ENCODE measurements around the gene RFXAP.

Gene RFXAP

DNA sequence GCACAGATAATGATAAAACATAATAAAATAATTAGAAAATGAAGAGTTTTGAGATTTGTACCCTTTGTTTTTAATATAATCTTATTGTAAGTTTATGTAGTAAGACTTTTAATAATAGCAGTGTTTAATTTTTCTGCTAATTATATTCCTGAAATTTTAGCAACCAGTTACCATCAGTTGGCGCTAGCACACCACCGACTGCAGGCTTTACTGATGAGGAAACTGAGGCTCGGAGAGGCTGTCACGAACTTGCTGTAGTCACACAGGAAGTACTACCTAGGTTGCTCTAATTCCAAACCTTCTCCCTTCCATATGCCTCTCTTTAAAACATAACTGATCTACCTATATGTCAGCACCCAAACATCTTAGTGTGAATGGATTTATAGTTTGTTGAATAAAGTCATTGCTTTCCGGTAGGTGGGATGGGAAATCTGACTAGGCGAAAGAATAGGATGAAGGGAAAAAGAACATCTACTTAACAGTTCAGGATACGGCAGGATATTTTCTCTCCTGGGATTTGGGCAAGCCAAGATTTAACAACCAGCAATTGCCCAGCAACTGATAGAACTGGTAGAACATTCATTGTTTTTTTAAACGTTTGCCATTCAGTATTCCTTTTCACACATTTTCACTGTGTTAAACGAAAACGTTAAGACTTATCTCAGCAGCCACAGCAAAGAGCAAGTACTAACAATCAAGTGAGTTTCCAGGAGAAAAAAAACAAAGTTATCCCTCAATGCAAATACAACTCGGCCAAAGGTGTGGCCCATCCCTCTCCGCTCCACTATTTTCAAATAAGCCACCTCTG, 822 bp upstream of the RFXAP start:
- no peak for DNase-seq (ENCODE audit: low read depth)

DNA sequence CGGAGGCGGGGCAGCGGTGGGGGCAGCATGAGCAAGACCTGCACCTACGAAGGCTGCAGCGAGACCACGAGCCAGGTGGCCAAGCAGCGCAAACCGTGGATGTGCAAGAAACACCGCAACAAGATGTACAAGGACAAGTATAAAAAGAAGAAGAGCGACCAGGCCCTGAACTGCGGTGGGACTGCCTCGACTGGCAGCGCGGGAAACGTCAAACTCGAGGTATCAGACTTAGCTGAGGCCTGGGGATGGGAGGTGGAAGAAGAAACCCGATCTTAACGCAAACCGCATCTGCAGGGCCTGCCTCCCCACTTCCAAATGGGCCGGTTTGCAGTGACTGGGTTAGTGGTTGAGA, 693 bp downstream of the RFXAP start:
- no peak for DNase-seq (ENCODE audit: low read depth)

DNA sequence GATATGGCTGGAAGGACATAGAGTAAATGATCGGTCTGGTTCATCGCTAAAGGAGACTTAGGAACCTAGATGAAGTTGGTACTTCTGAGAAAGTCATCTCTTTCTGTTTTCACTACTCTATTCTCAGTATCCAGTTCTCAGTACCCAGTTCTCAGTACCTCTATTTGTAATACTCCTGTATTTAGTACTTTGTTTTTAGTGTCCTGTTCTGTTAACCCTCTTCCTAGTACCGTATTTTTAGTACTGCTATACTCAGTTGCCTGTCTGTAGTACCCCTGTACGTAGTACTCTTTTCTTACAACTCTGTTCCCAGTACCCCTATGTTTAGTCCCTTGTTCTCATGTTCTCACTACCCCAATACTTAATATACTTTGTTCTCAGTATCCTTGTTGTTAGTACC, 1.2 kb downstream of the RFXAP start:
- no peak for DNase-seq (ENCODE audit: low read depth)

DNA sequence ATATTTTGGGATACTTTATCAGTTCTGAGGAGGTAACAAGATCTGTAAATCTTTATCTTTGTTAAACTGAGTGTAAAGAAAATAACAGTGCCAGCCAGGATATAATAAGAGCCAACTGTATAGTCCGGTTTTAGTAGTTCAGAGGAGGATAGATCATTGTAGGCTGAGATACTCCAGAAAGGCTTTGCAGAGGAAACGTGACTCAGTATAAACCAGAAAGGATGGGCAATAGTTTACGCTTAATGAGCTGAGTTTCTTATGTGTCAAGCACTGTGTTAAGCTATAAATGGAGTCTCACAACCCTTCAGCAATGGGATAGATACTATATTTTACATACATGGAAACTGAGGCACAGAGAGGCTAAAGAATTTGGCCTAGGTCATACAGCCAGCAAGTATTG, 3.8 kb downstream of the RFXAP start:
- DNase-seq (ENCODE audit: low read depth): no peak

DNA sequence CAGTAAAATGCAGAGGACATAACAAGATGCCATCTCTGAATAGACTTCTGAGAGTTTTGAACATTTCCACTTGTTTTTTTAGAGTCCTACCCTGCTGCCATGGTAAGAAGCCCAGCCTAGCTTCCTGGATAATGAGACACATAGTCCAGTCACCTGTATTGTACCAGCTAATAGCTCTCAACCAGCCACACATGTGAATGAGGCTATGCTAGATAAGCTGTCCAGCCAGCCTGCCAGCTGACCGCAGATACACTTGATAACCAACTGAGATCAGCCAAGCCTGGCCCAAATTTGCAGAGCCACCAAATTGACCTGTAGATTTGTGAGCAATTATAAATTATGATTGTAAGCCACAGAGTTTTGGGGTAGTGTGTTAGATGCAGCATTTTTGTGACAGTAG, 10.7 kb downstream of the RFXAP start:
- DNase-seq (ENCODE audit: low read depth): no peak

DNA sequence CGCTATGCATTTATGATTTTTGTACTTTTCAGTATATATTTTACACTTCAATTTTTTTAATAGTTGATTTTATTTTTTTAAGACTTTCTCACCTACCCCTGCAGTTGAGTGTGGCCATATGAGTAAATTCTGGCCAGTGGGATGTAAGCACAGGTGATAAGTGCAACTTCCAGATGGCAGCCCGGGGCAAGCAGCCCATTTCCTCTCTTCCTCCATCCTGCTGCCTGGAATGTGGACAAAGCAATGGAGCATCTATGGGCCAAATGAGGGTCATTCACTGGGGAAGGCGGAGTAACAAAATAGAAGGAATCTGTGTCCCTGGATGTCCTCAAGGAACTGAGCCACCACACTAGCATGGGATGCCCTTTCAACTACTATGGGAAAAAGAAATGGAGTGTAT, 12.3 kb downstream of the RFXAP start:
- no peak for DNase-seq (ENCODE audit: low read depth)

DNA sequence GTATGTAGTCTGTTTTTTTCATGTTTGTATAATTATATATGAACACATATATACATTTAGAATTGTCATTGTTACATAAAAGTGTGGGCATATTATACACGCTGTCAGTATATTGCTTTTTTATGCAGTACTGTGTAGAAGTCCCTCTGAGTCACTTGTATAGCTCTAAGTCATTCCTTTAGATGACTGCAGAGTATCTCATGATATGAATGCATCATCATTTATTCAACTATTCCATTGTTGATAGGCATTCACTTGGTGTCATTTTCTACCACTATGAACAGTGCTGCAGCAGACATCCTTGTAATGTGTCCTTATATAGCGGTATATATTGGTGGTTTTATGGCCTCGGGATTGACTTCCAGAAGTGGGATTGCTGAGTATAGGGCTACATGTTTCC, 15.3 kb downstream of the RFXAP start:
- no peak for DNase-seq (ENCODE audit: low read depth)

DNA sequence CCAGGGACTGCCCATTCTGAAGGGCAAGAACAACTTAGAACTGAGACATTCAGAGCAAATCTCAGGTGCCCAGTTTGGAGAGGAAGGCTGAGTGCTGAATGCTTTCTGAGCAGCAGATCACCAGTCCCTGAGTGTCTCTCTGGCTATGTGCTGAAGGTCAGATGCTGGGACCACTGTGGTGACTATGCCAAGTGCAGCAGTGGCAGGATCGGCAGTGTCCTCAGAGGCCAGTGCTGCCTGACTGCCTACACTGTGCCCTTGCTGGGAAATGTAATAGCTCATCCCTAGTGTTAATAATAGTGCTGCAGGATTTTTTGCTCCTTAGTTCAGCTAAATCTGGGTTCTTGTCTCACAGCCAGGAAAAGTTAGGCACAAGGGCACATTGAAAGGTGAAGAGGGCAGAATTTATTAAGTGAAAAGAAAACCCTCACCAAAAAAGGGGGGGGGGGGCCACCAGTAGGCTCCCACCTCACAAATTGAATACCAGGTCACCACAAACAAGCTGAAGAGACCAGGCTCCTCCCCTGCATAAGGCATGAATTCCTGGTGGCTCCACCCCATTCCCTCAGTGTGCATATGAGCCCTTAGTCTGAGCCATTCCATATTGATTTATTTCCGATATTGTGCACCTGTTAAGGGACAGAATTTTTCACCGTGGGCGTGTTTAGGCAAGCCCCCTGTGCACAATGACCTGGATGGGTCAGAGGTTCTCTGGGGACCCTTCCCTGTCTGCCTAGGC, 18.5 kb downstream of the RFXAP start:
- no peak for DNase-seq (ENCODE audit: low read depth)

DNA sequence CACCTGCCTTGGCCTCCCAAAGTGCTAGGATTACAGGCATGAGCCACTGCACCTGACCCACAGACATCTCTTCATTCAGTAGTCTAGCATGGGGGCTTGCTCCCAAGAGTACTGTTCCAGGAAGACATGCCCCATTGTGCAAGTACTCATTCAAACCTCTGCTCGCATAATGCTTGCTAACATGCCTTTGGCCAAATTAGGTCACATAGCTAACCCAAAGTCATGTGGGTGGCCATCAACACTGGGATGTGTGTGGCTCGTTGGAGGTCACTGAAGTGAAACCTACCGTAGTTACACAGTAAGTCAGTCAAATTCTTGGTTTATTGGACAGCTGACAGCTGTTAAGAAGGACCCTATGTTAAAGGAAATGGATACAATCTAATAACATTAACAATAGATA, 20.3 kb downstream of the RFXAP start:
- no peak for DNase-seq (ENCODE audit: low read depth)

DNA sequence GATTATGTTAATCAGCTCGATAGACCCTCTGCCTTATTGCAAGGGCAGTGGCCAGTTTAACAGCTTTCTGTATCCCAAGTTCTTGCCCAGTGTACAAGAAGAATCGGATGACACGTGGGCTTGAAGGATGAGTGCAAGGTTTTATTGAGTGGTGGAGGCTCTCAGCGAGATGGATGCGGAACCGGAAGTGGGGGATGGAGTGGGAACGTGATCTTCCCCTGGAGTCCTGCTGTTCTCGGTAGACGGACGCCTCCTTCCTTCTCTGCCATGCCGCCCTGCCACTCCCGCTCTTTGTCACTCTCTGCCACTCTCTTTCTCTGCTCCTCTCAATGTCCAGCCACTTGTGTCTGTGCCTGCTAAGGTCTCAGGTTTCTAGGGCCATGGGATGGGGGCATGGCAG, 21.0 kb downstream of the RFXAP start:
- no peak for DNase-seq (ENCODE audit: low read depth)

DNA sequence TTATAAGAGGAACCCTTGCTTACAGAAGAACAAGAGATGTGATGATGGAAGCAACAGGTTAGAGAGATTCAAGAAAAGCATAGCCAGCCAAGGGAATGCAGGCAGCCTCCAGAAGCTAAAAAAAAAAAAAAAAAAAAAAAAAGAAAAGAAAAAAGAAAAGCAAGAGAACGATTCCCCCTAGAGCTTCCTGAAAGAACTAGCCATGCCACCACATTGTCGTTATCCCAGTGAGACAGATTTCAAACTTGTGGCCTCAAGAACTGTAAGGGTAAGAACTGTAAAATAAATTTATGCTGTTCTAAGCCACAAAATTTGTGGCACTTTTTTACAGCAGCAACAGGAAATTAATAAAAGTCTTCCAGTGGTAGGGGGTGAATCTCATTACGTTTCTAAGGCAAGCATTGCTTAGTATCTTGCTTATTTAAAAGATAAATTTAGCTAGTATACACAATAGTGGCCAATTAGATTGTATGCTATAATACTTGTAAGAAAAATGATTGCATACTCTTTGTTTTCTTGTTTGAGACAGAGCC, 21.8 kb downstream of the RFXAP start:
- no peak for DNase-seq (ENCODE audit: low read depth)

DNA sequence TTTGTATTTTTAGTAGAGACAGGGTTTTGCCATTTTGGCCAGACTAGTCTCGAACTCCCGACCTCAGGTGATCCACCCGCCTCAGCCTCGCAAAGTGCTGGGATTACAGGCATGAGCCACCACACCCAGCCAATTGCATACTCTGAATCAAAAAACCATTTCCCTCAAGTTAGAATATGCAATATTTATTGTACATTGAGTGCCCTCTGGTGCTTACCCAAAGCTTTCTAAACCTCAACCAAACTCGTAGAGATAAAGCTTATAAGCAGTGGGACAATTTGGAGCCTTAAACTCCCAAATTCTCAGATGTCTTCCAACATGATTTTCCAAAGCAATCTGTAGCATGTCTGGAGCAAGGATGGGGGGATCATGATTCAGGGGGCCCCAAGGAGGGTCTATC, 22.4 kb downstream of the RFXAP start:
- no peak for DNase-seq (ENCODE audit: low read depth)

DNA sequence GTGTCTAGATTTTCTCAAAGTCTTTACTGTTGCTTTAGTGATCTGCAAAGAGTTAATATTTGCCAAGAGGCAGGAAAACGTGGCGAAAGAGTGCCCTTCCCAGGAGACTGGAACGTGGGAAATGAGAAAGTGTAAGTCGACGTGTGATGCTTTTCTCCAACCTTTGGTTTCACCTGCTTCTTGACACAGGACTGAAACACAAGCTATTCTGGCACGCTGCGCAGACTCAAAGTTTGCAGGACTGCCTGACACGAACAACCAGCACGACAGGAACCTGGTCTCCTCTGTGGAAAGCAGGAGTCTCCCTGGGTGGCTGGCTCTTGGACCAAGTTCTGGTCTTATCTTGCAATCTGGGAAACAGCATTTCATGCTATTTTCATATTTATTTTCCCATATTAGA, 28.6 kb downstream of the RFXAP start:
- no peak for DNase-seq (ENCODE audit: low read depth)

DNA sequence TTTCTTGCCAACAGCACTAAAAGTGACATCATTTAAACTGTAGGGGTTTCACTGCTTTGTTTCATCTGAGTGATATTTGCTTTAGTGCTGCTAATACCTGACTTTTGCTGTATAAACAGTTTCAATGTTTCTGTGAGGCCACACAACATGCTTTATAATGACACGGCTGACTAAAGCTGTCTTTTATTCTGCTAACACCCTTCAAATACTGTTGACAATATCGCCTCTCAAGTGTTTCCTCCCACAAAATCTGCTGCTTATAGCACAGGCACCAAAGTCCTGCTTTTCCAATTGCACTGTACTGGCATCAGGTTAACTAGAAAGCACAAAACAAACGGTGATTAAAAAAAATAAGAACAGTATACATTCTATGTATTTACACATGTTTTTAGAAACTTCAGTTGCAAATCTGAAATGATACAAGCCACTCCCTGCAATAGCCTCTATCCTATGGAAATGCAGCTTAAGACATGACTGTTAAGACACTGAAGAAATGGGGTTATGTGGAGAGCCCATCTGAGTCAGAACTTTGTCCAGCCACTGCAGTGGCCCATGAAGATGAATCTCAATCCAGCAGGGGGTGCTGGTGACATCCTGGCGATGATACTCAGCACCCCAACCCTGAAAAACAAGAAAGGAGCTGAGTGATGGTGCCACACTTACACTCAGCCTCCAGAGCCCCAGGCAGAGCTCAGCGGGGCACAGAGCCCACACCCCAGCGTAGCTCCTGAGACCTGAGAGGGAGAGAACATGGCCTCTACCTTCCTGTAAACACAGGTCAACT, 29.4 kb downstream of the RFXAP start:
- DNase-seq (ENCODE audit: low read depth): no peak

DNA sequence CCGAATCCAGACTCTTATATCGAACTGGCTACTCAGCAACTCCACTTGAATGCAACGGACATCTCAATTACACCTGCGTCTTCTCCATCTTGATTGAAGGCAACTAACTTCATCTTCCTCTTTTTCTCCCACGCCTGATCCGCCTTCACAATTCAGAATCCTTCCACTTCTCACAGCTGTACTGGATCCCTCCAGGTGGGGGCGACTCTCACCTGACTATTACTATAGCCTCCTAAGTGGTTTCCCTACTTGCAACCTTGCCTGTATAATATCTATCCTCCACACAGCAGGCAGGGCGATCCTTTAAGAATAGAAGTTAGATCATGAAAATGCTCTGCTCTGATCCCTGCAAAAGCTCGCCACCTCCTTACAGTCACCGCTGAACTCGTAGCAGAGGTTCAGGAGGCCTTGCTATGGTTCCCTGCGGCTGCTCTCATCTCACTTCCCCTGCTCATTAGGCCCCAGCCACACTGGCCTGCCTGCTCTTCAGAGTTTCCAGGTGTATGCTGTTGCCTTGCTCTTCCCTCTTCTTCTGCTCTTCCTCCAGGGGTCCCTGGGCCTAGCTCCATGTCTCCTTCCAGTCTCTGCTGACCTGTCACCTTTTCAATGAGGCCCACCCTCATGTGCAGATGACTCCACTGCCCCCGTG, 31.9 kb downstream of the RFXAP start:
- DNase-seq (ENCODE audit: low read depth): no peak

DNA sequence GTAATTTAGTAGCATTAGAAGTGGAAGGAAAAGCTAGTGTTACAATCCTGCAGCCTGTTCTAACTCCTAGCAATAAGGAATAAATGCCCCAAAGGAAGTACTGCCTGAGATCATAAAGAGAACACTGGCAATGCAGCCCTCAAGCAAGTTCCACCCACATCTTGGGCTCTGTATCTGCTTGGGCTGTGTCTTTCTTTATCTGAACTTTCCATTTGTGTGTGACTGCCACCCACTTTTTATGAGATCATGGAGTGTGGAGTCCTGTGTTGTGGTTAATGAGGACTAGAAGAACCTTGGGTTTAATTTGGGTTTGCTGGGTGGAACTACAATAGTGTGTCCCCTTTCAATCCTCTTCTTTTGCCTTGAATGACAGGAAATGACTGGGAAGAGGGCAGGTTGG, 38.2 kb downstream of the RFXAP start:
- DNase-seq (ENCODE audit: low read depth): no peak

DNA sequence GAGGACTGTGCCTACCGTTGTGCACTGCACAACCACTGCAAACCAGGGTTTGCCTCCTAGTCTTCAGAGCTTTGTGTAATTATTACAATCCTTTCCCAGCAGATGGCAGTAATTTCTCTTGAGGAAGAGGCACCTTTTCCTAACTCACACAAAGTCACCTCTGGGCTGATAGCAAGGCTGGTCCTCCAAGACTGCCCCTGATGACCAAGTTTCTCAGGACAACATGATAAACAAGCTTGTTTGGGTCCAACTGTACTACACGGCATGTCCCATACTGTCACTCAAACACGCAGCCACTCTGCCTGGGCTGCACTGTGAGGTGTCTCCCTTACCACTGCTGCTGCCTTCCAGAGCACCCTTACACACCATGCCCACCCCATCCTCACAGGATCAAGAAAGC, 39.3 kb downstream of the RFXAP start:
- no peak for DNase-seq (ENCODE audit: low read depth)

DNA sequence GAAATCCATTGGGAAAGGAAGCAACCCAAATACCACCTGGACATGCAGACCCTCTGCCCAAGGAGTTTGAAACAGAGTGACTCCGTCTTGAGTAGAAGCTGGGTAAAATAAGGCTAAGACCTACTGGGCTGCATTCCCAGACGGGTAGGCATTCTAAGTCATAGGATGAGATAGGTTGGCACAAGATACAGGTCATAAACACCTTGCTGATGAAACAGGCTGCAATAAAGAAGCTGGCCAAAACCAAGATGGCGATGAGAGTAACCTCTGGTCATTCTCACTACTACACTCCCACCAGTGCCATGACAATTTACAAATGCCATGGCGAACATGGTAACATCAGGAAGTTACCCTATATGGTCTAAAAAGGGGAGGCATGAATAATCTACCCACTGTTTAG, 40.2 kb downstream of the RFXAP start:
- DNase-seq (ENCODE audit: low read depth): no peak

DNA sequence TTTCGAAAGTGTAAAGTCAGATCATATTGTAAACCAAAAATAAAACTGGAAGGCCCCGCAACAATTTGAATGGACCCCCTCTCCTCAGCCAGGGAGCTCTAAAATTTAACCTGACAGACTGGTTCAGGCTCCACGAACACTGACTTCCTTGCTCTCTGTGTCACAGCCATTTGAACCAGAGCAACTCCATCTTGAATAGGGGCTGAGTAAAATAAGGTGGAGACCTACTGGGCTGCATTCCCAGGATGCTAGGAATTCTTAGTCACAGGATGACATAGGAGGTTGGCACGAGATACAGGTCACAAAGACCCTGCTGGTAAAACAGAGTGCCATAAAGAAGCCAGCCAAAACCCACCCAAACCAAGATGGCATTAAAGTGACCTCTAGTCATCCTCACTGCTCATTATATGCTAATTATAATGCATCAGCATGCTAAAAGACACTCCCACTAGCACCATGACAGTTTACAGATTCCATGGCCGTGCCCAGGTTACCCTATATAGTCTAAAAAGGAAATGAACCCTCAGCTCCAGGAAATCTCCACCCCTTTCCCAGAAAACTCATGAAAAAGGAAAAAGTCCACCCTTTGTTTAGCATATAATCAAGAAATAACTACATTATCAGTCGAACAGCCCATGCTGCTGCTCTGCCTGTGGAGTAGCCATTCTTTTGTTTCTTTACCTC, 43.1 kb downstream of the RFXAP start:
- DNase-seq (ENCODE audit: low read depth): no peak

DNA sequence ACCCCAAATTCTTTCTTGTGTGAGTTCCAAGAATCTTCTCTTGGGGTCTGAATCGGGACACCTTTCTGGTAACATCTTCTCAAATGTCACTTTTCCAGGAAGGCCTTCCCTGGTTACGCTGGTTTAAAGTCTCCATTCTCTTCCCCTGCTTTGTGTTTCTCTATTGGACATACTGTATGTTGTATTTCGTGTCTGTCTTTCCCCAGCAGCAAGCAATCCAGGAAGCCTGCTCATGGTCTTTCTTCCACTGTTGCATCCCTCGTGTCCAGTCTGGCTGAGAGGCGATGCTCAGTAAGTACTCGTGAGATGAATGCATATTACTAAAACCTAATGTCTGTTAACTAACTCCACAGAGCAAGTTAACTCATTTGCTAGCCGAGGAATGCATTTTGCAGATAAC, 43.7 kb downstream of the RFXAP start:
- DNase-seq (ENCODE audit: low read depth): no peak

DNA sequence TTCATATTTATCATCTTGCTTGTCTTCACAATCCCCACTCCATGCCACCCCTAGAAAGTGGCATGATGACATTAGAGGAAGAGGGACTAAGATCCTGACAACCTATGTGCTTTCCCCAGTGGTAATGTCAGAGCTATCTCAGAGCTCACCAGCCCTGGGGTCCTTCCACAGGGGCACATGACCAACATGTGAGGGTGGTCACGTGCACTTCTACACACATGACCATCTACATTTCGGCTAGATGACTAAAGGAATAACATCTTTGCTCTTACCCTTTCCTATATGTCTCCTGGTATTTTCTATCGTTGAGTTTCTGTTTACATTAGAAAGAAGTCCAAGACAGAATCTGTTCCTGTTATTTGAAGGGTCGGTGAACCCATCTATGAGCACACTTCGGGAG, 46.2 kb downstream of the RFXAP start:
- no peak for DNase-seq (ENCODE audit: low read depth)

DNA sequence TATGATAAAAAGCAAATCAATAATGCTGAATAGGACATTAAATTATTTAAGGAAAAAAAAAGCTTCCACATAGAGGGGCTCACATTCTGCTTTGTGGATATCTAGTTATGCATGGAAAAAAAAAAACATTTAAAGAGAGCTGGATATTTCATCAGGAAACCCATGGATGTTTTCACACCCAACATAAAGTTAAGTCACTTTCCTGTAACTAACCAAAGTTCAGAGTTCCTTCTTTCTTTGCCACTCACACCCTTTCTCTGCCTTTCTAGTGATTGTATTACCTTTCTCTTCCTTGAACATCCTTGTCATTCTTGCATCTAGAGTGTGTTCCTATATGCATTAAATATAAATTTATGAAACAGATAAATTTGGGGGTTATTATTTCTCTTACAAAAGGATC, 47.2 kb downstream of the RFXAP start:
- DNase-seq (ENCODE audit: low read depth): no peak

Data from activated T-cell treated with anti-CD3 and anti-CD28 coated beads for 1 hour (primary cell).